H1 (cell line): ENCODE data around the gene CFAP206. TPM values are rescaled to one million over a fixed set of nuclear protein-coding genes. Genes with fewer than 3 reads are reported as not detected.

ENCODE experiments used
- BACH1 ChIP-seq: IDR thresholded peaks from 2 replicates; pipeline ENCODE4 v1.6.1; 2012; ENCODE audit warnings: low read length, improper control_type of control experiment
- MAFK ChIP-seq: IDR thresholded peaks from 2 replicates; pipeline ENCODE4 v1.6.1; 2012; ENCODE audit warnings: low read depth, mild to moderate bottlenecking, improper control_type of control experiment, low read length
- RBBP5 ChIP-seq: IDR thresholded peaks from 2 replicates; pipeline ENCODE4 v1.7.1; 2012; ENCODE audit warnings: low read depth, mild to moderate bottlenecking, inconsistent platforms, low read length, moderate library complexity, borderline replicate concordance
- SIRT6 ChIP-seq: IDR thresholded peaks from one replicate; pipeline ENCODE4 v1.7.1; 2012; ENCODE audit warnings: low read length, inconsistent platforms
- polyA plus RNA-seq, 7 experiments: library from polyadenylated mRNA; depleted of rRNA in 3 of 7; stranded (reverse) in 5 of 7; unstranded in 2 of 7; fragments of >200 nt in 5 of 7; fragments of 200-250 nt in 2 of 7; gene quantifications; 1 replicate in 5 of 7; 2 replicates in 1 of 7; 4 replicates in 1 of 7; pipeline versions ENCODE4 v1.2.1 to v1.2.3, GENCODE V29; 2011 to 2013; ENCODE audit warnings: missing spikeins in 2 of 7, mixed read lengths in 2 of 7
- total RNA-seq: library from RNA; stranded (reverse); fragmentation: NEBNext Ultra II Directional; extraction: Animal tissue kit (Norgen Biotek cat#: 25700); gene quantifications from 2 replicates; pipeline ENCODE4 v1.2.1, GENCODE V29; 2021
- TF ChIP-seq, protein P1 (sequence below): fragments of 300-600 bp; sonication (generic); IDR thresholded peaks from 2 replicates; pipeline ENCODE4 v1.7.1; 2012; ENCODE audit warnings: low read length, moderate library complexity, mild to moderate bottlenecking, inconsistent platforms; ENCODE audit not compliant: insufficient replicate concordance

CFAP206 gene
- total and polyA plus RNA-seq, 2 of the 8 experiments (the other 6 are each of a cell fraction or from before 2014, with no cell fraction given): not detected

DNA sequence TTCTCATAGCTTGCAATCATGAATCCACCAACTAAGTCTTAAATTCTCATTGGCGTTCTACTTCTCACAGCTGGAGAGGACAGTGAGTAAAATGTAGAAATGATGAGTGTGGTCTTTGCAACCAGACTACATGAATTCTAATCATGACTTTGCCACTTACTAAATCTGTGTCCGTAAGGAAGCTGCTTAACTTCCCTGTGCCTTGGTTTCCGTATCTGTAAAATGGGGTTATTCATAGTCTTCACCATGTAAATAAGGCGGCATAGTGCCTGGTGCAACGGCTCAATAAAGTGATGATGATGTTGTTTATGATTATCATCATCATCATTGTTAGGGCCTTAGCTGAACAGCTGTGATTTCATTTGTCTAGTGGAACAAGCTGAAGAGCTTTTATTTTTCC is 12.6 kb downstream of the CFAP206 start (continued):
- TF ChIP-seq, protein P1, sequence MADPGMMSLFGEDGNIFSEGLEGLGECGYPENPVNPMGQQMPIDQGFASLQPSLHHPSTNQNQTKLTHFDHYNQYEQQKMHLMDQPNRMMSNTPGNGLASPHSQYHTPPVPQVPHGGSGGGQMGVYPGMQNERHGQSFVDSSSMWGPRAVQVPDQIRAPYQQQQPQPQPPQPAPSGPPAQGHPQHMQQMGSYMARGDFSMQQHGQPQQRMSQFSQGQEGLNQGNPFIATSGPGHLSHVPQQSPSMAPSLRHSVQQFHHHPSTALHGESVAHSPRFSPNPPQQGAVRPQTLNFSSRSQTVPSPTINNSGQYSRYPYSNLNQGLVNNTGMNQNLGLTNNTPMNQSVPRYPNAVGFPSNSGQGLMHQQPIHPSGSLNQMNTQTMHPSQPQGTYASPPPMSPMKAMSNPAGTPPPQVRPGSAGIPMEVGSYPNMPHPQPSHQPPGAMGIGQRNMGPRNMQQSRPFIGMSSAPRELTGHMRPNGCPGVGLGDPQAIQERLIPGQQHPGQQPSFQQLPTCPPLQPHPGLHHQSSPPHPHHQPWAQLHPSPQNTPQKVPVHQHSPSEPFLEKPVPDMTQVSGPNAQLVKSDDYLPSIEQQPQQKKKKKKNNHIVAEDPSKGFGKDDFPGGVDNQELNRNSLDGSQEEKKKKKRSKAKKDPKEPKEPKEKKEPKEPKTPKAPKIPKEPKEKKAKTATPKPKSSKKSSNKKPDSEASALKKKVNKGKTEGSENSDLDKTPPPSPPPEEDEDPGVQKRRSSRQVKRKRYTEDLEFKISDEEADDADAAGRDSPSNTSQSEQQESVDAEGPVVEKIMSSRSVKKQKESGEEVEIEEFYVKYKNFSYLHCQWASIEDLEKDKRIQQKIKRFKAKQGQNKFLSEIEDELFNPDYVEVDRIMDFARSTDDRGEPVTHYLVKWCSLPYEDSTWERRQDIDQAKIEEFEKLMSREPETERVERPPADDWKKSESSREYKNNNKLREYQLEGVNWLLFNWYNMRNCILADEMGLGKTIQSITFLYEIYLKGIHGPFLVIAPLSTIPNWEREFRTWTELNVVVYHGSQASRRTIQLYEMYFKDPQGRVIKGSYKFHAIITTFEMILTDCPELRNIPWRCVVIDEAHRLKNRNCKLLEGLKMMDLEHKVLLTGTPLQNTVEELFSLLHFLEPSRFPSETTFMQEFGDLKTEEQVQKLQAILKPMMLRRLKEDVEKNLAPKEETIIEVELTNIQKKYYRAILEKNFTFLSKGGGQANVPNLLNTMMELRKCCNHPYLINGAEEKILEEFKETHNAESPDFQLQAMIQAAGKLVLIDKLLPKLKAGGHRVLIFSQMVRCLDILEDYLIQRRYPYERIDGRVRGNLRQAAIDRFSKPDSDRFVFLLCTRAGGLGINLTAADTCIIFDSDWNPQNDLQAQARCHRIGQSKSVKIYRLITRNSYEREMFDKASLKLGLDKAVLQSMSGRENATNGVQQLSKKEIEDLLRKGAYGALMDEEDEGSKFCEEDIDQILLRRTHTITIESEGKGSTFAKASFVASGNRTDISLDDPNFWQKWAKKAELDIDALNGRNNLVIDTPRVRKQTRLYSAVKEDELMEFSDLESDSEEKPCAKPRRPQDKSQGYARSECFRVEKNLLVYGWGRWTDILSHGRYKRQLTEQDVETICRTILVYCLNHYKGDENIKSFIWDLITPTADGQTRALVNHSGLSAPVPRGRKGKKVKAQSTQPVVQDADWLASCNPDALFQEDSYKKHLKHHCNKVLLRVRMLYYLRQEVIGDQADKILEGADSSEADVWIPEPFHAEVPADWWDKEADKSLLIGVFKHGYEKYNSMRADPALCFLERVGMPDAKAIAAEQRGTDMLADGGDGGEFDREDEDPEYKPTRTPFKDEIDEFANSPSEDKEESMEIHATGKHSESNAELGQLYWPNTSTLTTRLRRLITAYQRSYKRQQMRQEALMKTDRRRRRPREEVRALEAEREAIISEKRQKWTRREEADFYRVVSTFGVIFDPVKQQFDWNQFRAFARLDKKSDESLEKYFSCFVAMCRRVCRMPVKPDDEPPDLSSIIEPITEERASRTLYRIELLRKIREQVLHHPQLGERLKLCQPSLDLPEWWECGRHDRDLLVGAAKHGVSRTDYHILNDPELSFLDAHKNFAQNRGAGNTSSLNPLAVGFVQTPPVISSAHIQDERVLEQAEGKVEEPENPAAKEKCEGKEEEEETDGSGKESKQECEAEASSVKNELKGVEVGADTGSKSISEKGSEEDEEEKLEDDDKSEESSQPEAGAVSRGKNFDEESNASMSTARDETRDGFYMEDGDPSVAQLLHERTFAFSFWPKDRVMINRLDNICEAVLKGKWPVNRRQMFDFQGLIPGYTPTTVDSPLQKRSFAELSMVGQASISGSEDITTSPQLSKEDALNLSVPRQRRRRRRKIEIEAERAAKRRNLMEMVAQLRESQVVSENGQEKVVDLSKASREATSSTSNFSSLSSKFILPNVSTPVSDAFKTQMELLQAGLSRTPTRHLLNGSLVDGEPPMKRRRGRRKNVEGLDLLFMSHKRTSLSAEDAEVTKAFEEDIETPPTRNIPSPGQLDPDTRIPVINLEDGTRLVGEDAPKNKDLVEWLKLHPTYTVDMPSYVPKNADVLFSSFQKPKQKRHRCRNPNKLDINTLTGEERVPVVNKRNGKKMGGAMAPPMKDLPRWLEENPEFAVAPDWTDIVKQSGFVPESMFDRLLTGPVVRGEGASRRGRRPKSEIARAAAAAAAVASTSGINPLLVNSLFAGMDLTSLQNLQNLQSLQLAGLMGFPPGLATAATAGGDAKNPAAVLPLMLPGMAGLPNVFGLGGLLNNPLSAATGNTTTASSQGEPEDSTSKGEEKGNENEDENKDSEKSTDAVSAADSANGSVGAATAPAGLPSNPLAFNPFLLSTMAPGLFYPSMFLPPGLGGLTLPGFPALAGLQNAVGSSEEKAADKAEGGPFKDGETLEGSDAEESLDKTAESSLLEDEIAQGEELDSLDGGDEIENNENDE: no peak
- TF ChIP-seq BACH1 (no peak), RBBP5 (no peak), MAFK (no peak), SIRT6 (no peak)
